Progenitor cell of endocrine pancreas (in vitro differentiated cells): ENCODE data around the gene TNFRSF25. TPM values are rescaled to one million over a fixed set of nuclear protein-coding genes. Genes with fewer than 3 reads are reported as not detected.
A peak's percentile ranks its signal among the peaks of the same experiment; 100 is the strongest.

Experiments used
- DNase-seq: peaks from one replicate; pipeline ENCODE4 v3.0.0; 2021; ENCODE audit warnings: low spot score; ENCODE audit not compliant: unreplicated experiment
- H3K27ac Mint-ChIP-seq: 2 replicates; pipeline ENCODE4 v1.8.0; 2021; ENCODE audit warnings: mild to moderate bottlenecking, moderate library complexity, mixed read lengths
- H3K27me3 Mint-ChIP-seq: 2 replicates; pipeline ENCODE4 v1.8.0; 2021; ENCODE audit warnings: mixed read lengths
- H3K36me3 Mint-ChIP-seq: 2 replicates; pipeline ENCODE4 v1.8.0; 2022; ENCODE audit warnings: mixed read lengths; ENCODE audit not compliant: insufficient read depth
- H3K4me1 Mint-ChIP-seq: 2 replicates; pipeline ENCODE4 v1.8.0; 2021; ENCODE audit warnings: low read depth, mixed read lengths
- H3K4me3 Mint-ChIP-seq: 2 replicates; pipeline ENCODE4 v1.8.0; 2021; ENCODE audit warnings: low read depth, mild to moderate bottlenecking, moderate library complexity, mixed read lengths
- H3K9me3 Mint-ChIP-seq: 2 replicates; pipeline ENCODE4 v1.8.0; 2021; ENCODE audit warnings: low read depth, mixed read lengths
- total RNA-seq: library from RNA; stranded (reverse); gene quantifications from 2 replicates; pipeline ENCODE4 v1.2.1, GENCODE V29; 2021
- TF ChIP-seq, protein P1 (sequence below): fragments of 200-600 bp; sonication (generic); IDR thresholded peaks from one replicate; pipeline ENCODE4 v1.5.0; 2021; ENCODE audit warnings: antibody characterized with exemption, mild to moderate bottlenecking; ENCODE audit not compliant: unreplicated experiment

Gene TNFRSF25
- total RNA-seq, 1 donor from 2014 or later = 68.9 TPM

GRCh38 chr1:6481820-6482219 lies 15.8 kb upstream of the TNFRSF25 start:
- Mint-ChIP-seq H3K4me1 (peaks cover 25% of the 10 kb centered on the region), H3K36me3 (peaks cover 2% of the 10 kb centered on the region), H3K27me3 (no peaks in the 10 kb centered on the region), H3K4me3 (no peak overlapping the region), H3K9me3 (no peaks in the 10 kb centered on the region), H3K27ac (peak overlapping the region; percentile 84)
- TF ChIP-seq, protein P1, sequence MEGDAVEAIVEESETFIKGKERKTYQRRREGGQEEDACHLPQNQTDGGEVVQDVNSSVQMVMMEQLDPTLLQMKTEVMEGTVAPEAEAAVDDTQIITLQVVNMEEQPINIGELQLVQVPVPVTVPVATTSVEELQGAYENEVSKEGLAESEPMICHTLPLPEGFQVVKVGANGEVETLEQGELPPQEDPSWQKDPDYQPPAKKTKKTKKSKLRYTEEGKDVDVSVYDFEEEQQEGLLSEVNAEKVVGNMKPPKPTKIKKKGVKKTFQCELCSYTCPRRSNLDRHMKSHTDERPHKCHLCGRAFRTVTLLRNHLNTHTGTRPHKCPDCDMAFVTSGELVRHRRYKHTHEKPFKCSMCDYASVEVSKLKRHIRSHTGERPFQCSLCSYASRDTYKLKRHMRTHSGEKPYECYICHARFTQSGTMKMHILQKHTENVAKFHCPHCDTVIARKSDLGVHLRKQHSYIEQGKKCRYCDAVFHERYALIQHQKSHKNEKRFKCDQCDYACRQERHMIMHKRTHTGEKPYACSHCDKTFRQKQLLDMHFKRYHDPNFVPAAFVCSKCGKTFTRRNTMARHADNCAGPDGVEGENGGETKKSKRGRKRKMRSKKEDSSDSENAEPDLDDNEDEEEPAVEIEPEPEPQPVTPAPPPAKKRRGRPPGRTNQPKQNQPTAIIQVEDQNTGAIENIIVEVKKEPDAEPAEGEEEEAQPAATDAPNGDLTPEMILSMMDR = no peak
- DNase-seq = no peak

GRCh38 chr1:6477039-6477820 lies 11.3 kb upstream of the TNFRSF25 start:
- TF ChIP-seq, protein P1 = no peak
- H3K4me1 Mint-ChIP-seq = peaks cover 23% of the 10 kb centered on the region
- no peaks in the 10 kb centered on the region for H3K27me3 Mint-ChIP-seq
- peak overlapping the region; percentile 98 for H3K27ac Mint-ChIP-seq
- peaks cover 7% of the 10 kb centered on the region for H3K36me3 Mint-ChIP-seq
- H3K9me3 Mint-ChIP-seq = no peaks in the 10 kb centered on the region
- DNase-seq = no peak
- H3K4me3 Mint-ChIP-seq = no peak overlapping the region

- Mint-ChIP-seq H3K4me3 (peak overlapping the region; percentile 46), H3K36me3 (peaks cover 7% of the 10 kb centered on the region), H3K27ac (peak overlapping the region; percentile 98), H3K9me3 (no peaks in the 10 kb centered on the region), H3K4me1 (peaks cover 23% of the 10 kb centered on the region), H3K27me3 (no peaks in the 10 kb centered on the region)
- no peak for DNase-seq
- TF ChIP-seq, protein P1 = no peak
These were observed 10.5 kb upstream of the TNFRSF25 start for GRCh38 chr1:6476483-6476882.

DNA sequence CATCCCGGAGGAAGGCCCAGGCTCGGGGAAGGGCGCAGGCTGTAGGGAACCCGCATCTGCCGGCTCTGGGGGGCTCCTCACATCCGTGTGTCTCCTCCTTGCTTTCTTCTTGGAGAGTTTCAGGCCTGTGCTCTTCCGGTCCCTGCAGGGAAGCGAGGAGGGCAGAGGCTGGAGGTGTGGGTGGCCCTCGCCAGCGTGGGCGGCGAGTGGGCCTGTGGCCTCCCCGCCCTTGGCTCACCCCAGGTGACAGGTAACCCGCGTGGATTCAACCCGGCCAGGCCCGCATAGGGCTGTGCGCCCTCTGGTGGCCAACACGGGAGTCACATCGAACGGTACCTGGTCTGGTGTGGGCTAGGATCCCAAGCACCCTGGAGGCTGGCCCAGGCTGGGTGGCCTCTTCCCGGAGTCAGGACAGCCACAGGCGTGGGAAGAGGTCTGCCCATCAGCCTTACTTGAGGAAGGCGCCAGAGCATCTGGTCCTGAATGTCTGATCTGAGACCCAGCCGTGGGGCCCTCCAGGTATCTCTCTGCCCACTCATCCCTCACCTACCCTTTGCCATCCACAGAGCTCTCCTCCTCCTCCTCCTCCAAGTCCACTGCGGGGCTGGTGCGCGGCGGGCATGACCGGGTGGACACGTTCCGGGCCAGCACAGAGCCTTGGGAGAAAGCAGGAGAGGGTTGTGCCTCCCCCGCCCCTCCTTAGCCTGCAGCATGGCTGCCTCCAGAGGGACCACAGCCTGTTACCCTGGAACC lies 9.6 kb upstream of the TNFRSF25 start:
- Mint-ChIP-seq H3K4me3 (no peak overlapping the region), H3K27ac (no peak overlapping the region), H3K4me1 (peaks cover 23% of the 10 kb centered on the region), H3K36me3 (peaks cover 7% of the 10 kb centered on the region), H3K27me3 (no peaks in the 10 kb centered on the region), H3K9me3 (no peaks in the 10 kb centered on the region)
- TF ChIP-seq, protein P1 = peak; percentile 94
- peak; percentile 72 for DNase-seq

DNA sequence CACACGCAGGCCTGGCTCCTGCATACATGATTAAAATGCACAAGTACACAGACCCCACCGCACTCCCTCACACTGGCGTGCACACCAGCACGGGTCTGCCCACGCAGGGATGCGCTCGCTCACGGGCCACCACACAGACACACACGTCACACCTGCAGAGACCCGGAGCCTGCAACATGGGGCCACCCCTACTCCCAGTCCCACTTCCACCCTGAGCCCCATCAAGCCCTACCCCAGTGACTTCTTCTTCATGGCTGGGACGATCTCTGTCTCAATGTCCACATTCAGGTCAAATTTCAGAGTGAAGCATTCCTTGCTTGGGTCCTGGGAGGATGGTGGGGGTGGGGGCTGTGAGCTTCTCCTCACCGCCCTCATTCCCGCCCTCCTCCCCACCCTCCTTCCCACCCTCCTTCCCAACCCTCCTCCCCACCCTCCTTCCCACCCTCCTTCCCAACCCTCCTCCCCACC lies 8.9 kb upstream of the TNFRSF25 start:
- Mint-ChIP-seq H3K4me1 (peaks cover 23% of the 10 kb centered on the region), H3K9me3 (no peaks in the 10 kb centered on the region), H3K27me3 (no peaks in the 10 kb centered on the region), H3K27ac (no peak overlapping the region), H3K36me3 (peaks cover 8% of the 10 kb centered on the region), H3K4me3 (no peak overlapping the region)
- TF ChIP-seq, protein P1 = no peak
- no peak for DNase-seq
